Neutrophil (primary cell): Measurements from ENCODE around the gene DCBLD1.

Source experiments
- H3K27ac ChIP-seq: fragments of 200-600 bp; sonication (generic); 2 replicates; pipeline ENCODE4 v1.5.1; 2016; ENCODE audit warnings: mild to moderate bottlenecking, moderate library complexity
- H3K27me3 ChIP-seq: fragments of 200-600 bp; sonication (generic); 2 replicates; pipeline ENCODE4 v1.6.0; 2016; ENCODE audit warnings: mild to moderate bottlenecking
- H3K36me3 ChIP-seq: fragments of 200-600 bp; sonication (generic); 2 replicates; pipeline ENCODE4 v1.5.1; 2017
- H3K4me1 ChIP-seq, 2 experiments: fragments of 200-600 bp in 1 of 2; sonication (generic) in 1 of 2; 1 replicate in 1 of 2; 2 replicates in 1 of 2; pipeline versions ENCODE4 v1.5.1 to v1.6.1; 2013 to 2016; ENCODE audit warnings: low read depth in 1 of 2, low read length in 1 of 2, mild to moderate bottlenecking in 1 of 2, moderate library complexity in 1 of 2; ENCODE audit not compliant: control insufficient read depth in 1 of 2, insufficient read depth in 1 of 2
- H3K4me3 ChIP-seq, 2 experiments: fragments of 200-600 bp in 1 of 2; sonication (generic) in 1 of 2; 1 replicate in 1 of 2; 2 replicates in 1 of 2; pipeline ENCODE4 v1.5.1; 2013 to 2016; ENCODE audit warnings: low read depth in 1 of 2, low read length in 1 of 2, mild to moderate bottlenecking in 1 of 2, moderate library complexity in 1 of 2
- H3K9me3 ChIP-seq: fragments of 200-600 bp; sonication (generic); 2 replicates; pipeline ENCODE4 v1.5.1; 2016
- TF ChIP-seq, protein P1 (sequence below): fragments of 200-600 bp; sonication (generic); IDR thresholded peaks from 2 replicates; pipeline ENCODE4 v1.5.1; 2016; ENCODE audit warnings: antibody characterized with exemption

The DCBLD1 gene

DNA sequence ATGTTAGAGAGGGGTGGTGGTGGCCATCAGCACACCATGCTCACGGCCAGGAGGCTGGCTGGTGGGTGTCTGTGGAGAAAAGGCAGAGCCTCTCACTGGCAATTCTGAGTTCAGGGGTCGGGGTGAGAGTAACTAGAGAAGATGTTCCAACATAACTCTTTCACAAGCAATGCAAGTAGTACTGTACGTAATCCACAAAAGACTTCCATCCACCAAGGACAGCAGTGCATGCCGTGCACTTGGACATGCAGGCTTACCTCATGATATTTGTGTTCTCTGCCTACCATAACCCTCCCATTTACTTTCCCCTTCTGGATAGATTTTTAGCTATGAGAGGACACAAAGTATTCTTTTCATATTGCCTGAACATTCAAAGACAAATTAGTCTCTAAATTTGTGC lies 51.3 kb downstream of the DCBLD1 start:
- Histone ChIP-seq H3K9me3 (no peaks in the 10 kb centered on the region), H3K36me3 (no peaks in the 10 kb centered on the region), H3K27me3 (peaks cover 4% of the 10 kb centered on the region), H3K4me1 (no peaks in the 10 kb centered on the region), H3K27ac (no peak overlapping the region), H3K4me3 (no peak overlapping the region)
- TF ChIP-seq, protein P1, sequence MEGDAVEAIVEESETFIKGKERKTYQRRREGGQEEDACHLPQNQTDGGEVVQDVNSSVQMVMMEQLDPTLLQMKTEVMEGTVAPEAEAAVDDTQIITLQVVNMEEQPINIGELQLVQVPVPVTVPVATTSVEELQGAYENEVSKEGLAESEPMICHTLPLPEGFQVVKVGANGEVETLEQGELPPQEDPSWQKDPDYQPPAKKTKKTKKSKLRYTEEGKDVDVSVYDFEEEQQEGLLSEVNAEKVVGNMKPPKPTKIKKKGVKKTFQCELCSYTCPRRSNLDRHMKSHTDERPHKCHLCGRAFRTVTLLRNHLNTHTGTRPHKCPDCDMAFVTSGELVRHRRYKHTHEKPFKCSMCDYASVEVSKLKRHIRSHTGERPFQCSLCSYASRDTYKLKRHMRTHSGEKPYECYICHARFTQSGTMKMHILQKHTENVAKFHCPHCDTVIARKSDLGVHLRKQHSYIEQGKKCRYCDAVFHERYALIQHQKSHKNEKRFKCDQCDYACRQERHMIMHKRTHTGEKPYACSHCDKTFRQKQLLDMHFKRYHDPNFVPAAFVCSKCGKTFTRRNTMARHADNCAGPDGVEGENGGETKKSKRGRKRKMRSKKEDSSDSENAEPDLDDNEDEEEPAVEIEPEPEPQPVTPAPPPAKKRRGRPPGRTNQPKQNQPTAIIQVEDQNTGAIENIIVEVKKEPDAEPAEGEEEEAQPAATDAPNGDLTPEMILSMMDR: no peak

DNA sequence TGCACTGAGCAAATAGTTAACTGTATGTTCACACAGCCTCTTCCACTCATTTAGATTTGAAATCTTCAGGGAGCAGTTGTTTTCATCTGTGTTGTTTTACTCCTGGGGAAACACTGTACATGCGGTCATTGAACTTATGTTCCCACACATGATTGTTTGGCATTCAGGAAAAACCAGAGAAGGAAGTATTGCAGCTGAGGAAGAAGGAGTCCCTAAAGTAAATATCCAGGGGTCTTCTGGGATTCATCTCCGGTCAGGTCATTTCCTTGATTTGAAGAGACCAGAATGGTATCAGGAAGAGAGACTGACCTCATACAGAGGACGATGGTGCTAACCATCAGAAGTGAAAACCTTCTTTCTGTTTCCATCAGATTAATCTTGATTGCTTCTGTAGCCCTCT lies 52.5 kb downstream of the DCBLD1 start:
- Histone ChIP-seq H3K9me3 (no peaks in the 10 kb centered on the region), H3K36me3 (no peaks in the 10 kb centered on the region), H3K4me3 (no peak overlapping the region), H3K27me3 (peaks cover 4% of the 10 kb centered on the region), H3K27ac (no peak overlapping the region), H3K4me1 (no peaks in the 10 kb centered on the region)
- TF ChIP-seq, protein P1: no peak

DNA sequence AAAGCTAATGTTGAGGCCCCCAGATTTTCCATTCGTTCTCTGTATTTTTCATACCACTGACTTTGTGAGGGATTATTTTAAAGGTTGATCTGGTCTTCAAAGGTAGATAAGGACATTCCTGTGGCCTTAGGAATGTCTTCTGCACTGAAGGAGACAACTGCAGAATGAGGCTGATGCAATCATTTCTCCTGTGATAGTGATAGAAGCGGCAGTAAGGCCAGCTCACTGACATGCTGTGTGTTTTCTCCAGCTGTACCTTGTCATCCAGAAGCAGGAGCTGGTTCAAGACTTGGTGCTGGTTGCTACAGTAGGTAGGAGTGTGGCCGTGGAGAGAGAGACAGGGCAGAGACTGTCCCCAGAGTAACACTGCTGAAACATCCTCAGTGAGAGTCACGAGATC lies 53.8 kb downstream of the DCBLD1 start:
- Histone ChIP-seq H3K27ac (no peak overlapping the region), H3K4me1 (no peaks in the 10 kb centered on the region), H3K9me3 (no peaks in the 10 kb centered on the region), H3K27me3 (peaks cover 4% of the 10 kb centered on the region), H3K4me3 (no peak overlapping the region), H3K36me3 (no peaks in the 10 kb centered on the region)
- TF ChIP-seq, protein P1: no peak

DNA sequence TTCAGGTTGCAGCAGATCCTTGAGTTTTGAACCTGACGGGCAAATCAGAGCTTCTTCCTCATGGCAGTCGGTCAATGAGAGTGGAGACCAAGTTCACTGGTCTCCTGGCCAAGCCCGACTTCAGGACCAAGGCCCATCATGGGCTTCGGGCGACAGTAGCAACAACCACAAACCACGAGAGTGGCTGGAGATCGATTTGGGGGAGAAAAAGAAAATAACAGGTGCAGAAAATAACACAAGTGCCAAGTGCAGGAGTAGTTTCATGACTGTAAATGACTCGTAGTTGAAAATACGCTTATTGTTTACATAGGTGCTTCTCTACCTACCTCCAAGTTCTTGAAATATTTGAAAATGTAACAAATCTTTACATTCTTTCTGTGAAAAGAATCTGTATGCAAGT lies 56.1 kb downstream of the DCBLD1 start:
- Histone ChIP-seq H3K4me3 (no peak overlapping the region), H3K36me3 (no peaks in the 10 kb centered on the region), H3K27ac (no peak overlapping the region), H3K27me3 (peaks cover 4% of the 10 kb centered on the region), H3K9me3 (no peaks in the 10 kb centered on the region), H3K4me1 (no peaks in the 10 kb centered on the region)
- TF ChIP-seq, protein P1: no peak

DNA sequence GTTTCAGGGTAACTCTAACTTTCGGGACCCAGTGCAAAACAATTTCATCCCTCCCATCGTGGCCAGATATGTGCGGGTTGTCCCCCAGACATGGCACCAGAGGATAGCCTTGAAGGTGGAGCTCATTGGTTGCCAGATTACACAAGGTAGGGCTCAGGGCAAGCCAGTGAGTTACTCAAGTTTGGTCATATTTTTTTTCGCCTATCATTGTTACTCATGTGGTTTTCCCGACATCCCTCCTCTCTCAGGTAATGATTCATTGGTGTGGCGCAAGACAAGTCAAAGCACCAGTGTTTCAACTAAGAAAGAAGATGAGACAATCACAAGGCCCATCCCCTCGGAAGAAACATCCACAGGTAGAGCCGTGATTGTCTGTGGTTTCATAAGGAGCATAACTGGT lies 58.2 kb downstream of the DCBLD1 start:
- Histone ChIP-seq H3K4me1 (no peaks in the 10 kb centered on the region), H3K4me3 (no peak overlapping the region), H3K9me3 (no peaks in the 10 kb centered on the region), H3K36me3 (no peaks in the 10 kb centered on the region), H3K27me3 (peaks cover 4% of the 10 kb centered on the region), H3K27ac (no peak overlapping the region)
- TF ChIP-seq, protein P1: no peak

DNA sequence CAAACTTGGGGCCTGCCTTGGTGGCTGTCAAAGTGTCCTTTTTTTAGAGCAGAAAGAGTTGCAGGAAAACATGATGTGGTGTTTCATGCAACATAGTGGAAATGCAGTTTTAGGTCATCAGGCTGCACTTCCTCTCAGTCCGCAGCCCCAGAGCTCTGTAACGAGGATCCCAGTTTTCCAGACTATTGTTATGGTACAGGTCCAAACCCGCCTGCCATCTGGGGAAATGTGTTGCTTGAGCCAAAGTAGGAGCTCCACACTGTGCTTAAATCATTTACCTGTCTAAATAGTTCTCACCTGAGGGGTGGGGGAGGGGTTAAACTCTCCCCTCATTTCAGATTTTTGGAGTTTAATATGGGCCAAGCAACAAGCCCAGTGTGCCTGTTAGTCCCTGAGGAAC lies 60.0 kb downstream of the DCBLD1 start:
- Histone ChIP-seq H3K27me3 (peaks cover 15% of the 10 kb centered on the region), H3K9me3 (no peaks in the 10 kb centered on the region), H3K4me3 (no peak overlapping the region), H3K36me3 (no peaks in the 10 kb centered on the region), H3K27ac (no peak overlapping the region), H3K4me1 (peaks cover 0 to under 1% of the 10 kb centered on the region in 2 experiments)
- TF ChIP-seq, protein P1: no peak
